ENCODE results near the gene CRHR2.

DNA sequence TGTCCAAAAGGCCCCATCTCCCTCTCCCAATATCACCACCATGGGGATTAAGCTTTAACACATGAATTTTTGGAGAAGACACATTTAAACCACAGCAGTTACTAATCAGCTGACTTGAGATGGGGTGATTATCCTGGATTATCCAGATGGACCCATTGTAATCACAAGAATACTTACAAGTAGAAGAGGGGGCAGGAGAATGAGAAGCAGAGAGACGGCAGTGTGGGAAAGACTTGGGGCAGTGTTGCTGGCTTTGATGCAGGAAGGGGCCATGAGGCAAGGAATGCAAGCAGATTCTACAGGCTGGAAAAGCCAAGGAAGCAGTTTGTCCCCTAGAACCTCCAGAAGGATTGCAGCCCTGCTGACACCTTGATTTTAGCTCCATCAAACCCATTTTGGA is 39.0 kb upstream of the CRHR2 start:
- TF ChIP-seq, protein P1, sequence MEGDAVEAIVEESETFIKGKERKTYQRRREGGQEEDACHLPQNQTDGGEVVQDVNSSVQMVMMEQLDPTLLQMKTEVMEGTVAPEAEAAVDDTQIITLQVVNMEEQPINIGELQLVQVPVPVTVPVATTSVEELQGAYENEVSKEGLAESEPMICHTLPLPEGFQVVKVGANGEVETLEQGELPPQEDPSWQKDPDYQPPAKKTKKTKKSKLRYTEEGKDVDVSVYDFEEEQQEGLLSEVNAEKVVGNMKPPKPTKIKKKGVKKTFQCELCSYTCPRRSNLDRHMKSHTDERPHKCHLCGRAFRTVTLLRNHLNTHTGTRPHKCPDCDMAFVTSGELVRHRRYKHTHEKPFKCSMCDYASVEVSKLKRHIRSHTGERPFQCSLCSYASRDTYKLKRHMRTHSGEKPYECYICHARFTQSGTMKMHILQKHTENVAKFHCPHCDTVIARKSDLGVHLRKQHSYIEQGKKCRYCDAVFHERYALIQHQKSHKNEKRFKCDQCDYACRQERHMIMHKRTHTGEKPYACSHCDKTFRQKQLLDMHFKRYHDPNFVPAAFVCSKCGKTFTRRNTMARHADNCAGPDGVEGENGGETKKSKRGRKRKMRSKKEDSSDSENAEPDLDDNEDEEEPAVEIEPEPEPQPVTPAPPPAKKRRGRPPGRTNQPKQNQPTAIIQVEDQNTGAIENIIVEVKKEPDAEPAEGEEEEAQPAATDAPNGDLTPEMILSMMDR (IDR thresholded peaks at IDR 0.05; ENCODE audit: low read depth, low read length, poor library complexity, severe bottlenecking) = no peak
- TF ChIP-seq EZH2phosphoT487 (IDR thresholded peaks at IDR 0.05; ENCODE audit: borderline replicate concordance, low read length) = no peak

Data from DOHH2 (cell line).